ENCODE results near the gene BRD7. TPM values are rescaled to one million over a fixed set of nuclear protein-coding genes. Genes with fewer than 3 reads are reported as not detected.

BRD7 gene
- total and polyA plus RNA-seq, 4 donors: 13.3 to 34.3 (median 14.1) TPM

GRCh38 chr16:50273888-50274325 lies 94.9 kb downstream of the BRD7 start:
- no peaks in the 10 kb centered on the region for H3K27me3 ChIP-seq (ENCODE audit: control insufficient read depth in 4 of 4, insufficient read depth in 4 of 4, low read length in 3 of 4)
- no peak for DNase-seq (ENCODE audit: low spot score)
- H3K9me3 ChIP-seq (ENCODE audit: control insufficient read depth in 4 of 4, low read length in 3 of 4): no peaks in the 10 kb centered on the region
- H3K9ac ChIP-seq (ENCODE audit: low read depth in 1 of 2, low read length in 2 of 2): no peak overlapping the region
- H3K4me3 ChIP-seq (ENCODE audit: low read depth in 1 of 3, low read length in 3 of 3): no peak overlapping the region
- H3K4me1 ChIP-seq (ENCODE audit: control insufficient read depth in 4 of 4, insufficient read depth in 4 of 4, low read length in 3 of 4): peaks cover 0 to 3% (median 0%) of the 10 kb centered on the region in 4 donors
- H3K27ac ChIP-seq (ENCODE audit: low read depth in 1 of 2, low read length in 2 of 2): peak overlapping the region; percentile 25 to 32
- H3K36me3 ChIP-seq (ENCODE audit: control insufficient read depth in 4 of 4, insufficient read depth in 3 of 4, low read depth in 1 of 4, low read length in 3 of 4): no peaks in the 10 kb centered on the region
- TF ChIP-seq JUND (IDR thresholded peaks at IDR 0.05) (no peak), ZBTB33 (IDR thresholded peaks at IDR 0.05) (no peak), RXRA (IDR thresholded peaks at IDR 0.05) (no peak), HNF4G (IDR thresholded peaks at IDR 0.05) (no peak), HNF4A (conservative IDR thresholded peaks at IDR 0.05) (no peak), EGR1 (IDR thresholded peaks at IDR 0.05; ENCODE audit: low read depth in 2 of 2) (no peak), FOXA2 (IDR thresholded peaks at IDR 0.05) (no peak), YY1 (IDR thresholded peaks at IDR 0.05) (no peak), SP1 (IDR thresholded peaks at IDR 0.05) (no peak), GABPA (IDR thresholded peaks at IDR 0.05 in 1 of 2, conservative IDR thresholded peaks at IDR 0.05 in 1 of 2) (no peak), CTCF (IDR thresholded peaks at IDR 0.05; ENCODE audit: low read depth, low read length, missing input control) (no peak), MAX (IDR thresholded peaks at IDR 0.05) (no peak), RAD21 (IDR thresholded peaks at IDR 0.05) (no peak), NR2F2 (IDR thresholded peaks at IDR 0.05) (no peak), TAF1 (conservative IDR thresholded peaks at IDR 0.05) (no peak), FOXA1 (IDR thresholded peaks at IDR 0.05) (no peak)
- TF ChIP-seq, protein P1, sequence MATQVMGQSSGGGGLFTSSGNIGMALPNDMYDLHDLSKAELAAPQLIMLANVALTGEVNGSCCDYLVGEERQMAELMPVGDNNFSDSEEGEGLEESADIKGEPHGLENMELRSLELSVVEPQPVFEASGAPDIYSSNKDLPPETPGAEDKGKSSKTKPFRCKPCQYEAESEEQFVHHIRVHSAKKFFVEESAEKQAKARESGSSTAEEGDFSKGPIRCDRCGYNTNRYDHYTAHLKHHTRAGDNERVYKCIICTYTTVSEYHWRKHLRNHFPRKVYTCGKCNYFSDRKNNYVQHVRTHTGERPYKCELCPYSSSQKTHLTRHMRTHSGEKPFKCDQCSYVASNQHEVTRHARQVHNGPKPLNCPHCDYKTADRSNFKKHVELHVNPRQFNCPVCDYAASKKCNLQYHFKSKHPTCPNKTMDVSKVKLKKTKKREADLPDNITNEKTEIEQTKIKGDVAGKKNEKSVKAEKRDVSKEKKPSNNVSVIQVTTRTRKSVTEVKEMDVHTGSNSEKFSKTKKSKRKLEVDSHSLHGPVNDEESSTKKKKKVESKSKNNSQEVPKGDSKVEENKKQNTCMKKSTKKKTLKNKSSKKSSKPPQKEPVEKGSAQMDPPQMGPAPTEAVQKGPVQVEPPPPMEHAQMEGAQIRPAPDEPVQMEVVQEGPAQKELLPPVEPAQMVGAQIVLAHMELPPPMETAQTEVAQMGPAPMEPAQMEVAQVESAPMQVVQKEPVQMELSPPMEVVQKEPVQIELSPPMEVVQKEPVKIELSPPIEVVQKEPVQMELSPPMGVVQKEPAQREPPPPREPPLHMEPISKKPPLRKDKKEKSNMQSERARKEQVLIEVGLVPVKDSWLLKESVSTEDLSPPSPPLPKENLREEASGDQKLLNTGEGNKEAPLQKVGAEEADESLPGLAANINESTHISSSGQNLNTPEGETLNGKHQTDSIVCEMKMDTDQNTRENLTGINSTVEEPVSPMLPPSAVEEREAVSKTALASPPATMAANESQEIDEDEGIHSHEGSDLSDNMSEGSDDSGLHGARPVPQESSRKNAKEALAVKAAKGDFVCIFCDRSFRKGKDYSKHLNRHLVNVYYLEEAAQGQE (IDR thresholded peaks at IDR 0.05): no peak
- TF ChIP-seq, protein P2, sequence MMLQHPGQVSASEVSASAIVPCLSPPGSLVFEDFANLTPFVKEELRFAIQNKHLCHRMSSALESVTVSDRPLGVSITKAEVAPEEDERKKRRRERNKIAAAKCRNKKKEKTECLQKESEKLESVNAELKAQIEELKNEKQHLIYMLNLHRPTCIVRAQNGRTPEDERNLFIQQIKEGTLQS (IDR thresholded peaks at IDR 0.05): no peak
- WGBS: 70% methylated on average over 13 of the region's 13 CpGs

All from liver (tissue), 9 donors.